ENCODE results near the gene UROS. TPM values are rescaled to one million over a fixed set of nuclear protein-coding genes. Genes with fewer than 3 reads are reported as not detected.

UROS gene
- total RNA-seq, 1 donor from 2014 or later, result 44.8 TPM

- no peak for DNase-seq
Observed at GRCh38 chr10:125762692-125763648, 60.1 kb downstream of the UROS start.

GRCh38 chr10:125761961-125762360 lies 61.1 kb downstream of the UROS start:
- DNase-seq, result no peak

GRCh38 chr10:125757742-125758141 lies 65.3 kb downstream of the UROS start:
- no peak for DNase-seq

GRCh38 chr10:125756853-125757487 lies 66.1 kb downstream of the UROS start:
- DNase-seq, result no peak

- DNase-seq, result no peak
Observed at GRCh38 chr10:125756196-125756595, 66.9 kb downstream of the UROS start.

- no peak for DNase-seq
Observed at GRCh38 chr10:125747417-125747816, 75.6 kb downstream of the UROS start.

GRCh38 chr10:125744909-125745308 lies 78.1 kb downstream of the UROS start:
- no peak for DNase-seq

- DNase-seq, result no peak
Observed at GRCh38 chr10:125742465-125742864, 80.6 kb downstream of the UROS start.

GRCh38 chr10:125739994-125740679 lies 82.9 kb downstream of the UROS start:
- DNase-seq, result no peak

Small RNA genes within 50 kb of the gene (small RNA-seq; reads per million reads assigned to genes)
- gene MIR4484 (not detected), gene RF00017 (not detected)

Other genes starting within 250 kb of the UROS start
- gene TEX36, start 140.1 kb downstream of the UROS start, total RNA-seq, result not detected
- 51.9 TPM for gene EDRF1, start 103.5 kb downstream of the UROS start, total RNA-seq
- gene MMP21, start 47.4 kb downstream of the UROS start, total RNA-seq, result not detected
- 33.8 TPM for gene BCCIP, start 288 bp upstream of the UROS start, total RNA-seq
- gene DHX32, start 58.0 kb upstream of the UROS start, total RNA-seq, result 20.4 TPM
- gene FANK1, start 73.3 kb upstream of the UROS start, total RNA-seq, result 2.5 TPM

Data from occipital lobe (tissue), 3 donors.